IMR-90 (cell line): ENCODE results near the gene AGPAT3. TPM values are rescaled to one million over a fixed set of nuclear protein-coding genes. Genes with fewer than 3 reads are reported as not detected.

ENCODE experiments used
- ATAC-seq: fragments of 200-7000 bp; cut with Tn5 transposase; 2 replicates; pipeline ENCODE4 v1.9.1; 2020; ENCODE audit warnings: low read depth, mild to moderate bottlenecking, moderate library complexity
- BruUV-seq: library from RNA; stranded (reverse); fragments of 400-500 nt; replicated peaks from 2 replicates; lab custom pipeline; 2021; lab: Mats Ljungman, UMichigan
- CTCF ChIA-PET: fragments of 300-600 bp; formaldehyde crosslinking; extraction: SDS; loops from one replicate; lab custom pipeline; 2021; ENCODE audit warnings: antibody characterized with exemption; lab: Yijun Ruan, JAX
- POLR2A ChIA-PET: fragments of 300-600 bp; sonication (Branson Sonifier 250); formaldehyde crosslinking; loops from one replicate; lab custom pipeline; 2022; ENCODE audit warnings: antibody characterized with exemption; ENCODE audit not compliant: unreplicated experiment; lab: Charles Lee
- DNase-seq: peaks from one replicate; pipeline ENCODE4 v3.0.0; 2013
- H2AFZ ChIP-seq: replicated peaks from 2 replicates; pipeline ENCODE3; 2013; ENCODE audit warnings: low read length, mild to moderate bottlenecking; ENCODE audit not compliant: poor library complexity
- H2AK5ac ChIP-seq: 2 replicates; pipeline ENCODE4 v1.6.1; 2013; ENCODE audit warnings: low read depth, low read length, inconsistent platforms
- H2AK9ac ChIP-seq: replicated peaks from 2 replicates; pipeline ENCODE3; 2013; ENCODE audit warnings: mild to moderate bottlenecking, low read depth, low read length, moderate library complexity; ENCODE audit not compliant: poor library complexity
- H2BK120ac ChIP-seq: 2 replicates; pipeline ENCODE4 v1.6.1; 2013; ENCODE audit warnings: low read depth, low read length, inconsistent platforms
- H2BK15ac ChIP-seq: 3 replicates; pipeline ENCODE4 v1.6.1; 2013; ENCODE audit warnings: low read depth, low read length, inconsistent platforms
- H2BK20ac ChIP-seq: 2 replicates; pipeline ENCODE4 v1.6.1; 2013; ENCODE audit warnings: low read depth, mild to moderate bottlenecking, inconsistent platforms, low read length, moderate library complexity
- H2BK5ac ChIP-seq: 2 replicates; pipeline ENCODE4 v1.6.1; 2013; ENCODE audit warnings: mild to moderate bottlenecking, low read depth, low read length, inconsistent platforms; ENCODE audit not compliant: poor library complexity, severe bottlenecking
- H3K14ac ChIP-seq: replicated peaks from 2 replicates; pipeline ENCODE4 v1.6.1; 2013; ENCODE audit warnings: low read depth, low read length, inconsistent platforms
- H3K18ac ChIP-seq: 2 replicates; pipeline ENCODE4 v1.6.1; 2013; ENCODE audit warnings: low read depth, low read length, control low read depth
- H3K23ac ChIP-seq: 2 replicates; pipeline ENCODE4 v1.6.1; 2013; ENCODE audit warnings: low read depth, low read length, inconsistent platforms
- H3K27ac ChIP-seq: 2 replicates; pipeline ENCODE4 v1.5.1; 2013; ENCODE audit warnings: mild to moderate bottlenecking, control low read depth, low read length; ENCODE audit not compliant: insufficient read depth
- H3K27me3 ChIP-seq: 2 replicates; pipeline ENCODE4 v1.6.1; 2013; ENCODE audit warnings: low read length; ENCODE audit not compliant: control insufficient read depth, insufficient read depth
- H3K36me3 ChIP-seq: 2 replicates; pipeline ENCODE4 v1.6.1; 2013; ENCODE audit warnings: low read length, mixed read lengths; ENCODE audit not compliant: control insufficient read depth, insufficient read depth
- H3K4ac ChIP-seq: 2 replicates; pipeline ENCODE4 v1.6.1; 2013; ENCODE audit warnings: low read depth, low read length, inconsistent platforms
- H3K4me1 ChIP-seq: 2 replicates; pipeline ENCODE4 v1.6.1; 2013; ENCODE audit warnings: low read length, mixed read lengths; ENCODE audit not compliant: control insufficient read depth, insufficient read depth
- H3K4me2 ChIP-seq: 2 replicates; pipeline ENCODE4 v1.6.1; 2013; ENCODE audit warnings: low read depth, mild to moderate bottlenecking, control low read depth, low read length, moderate library complexity
- H3K4me3 ChIP-seq: 2 replicates; pipeline ENCODE4 v1.5.1; 2013; ENCODE audit warnings: low read depth, mild to moderate bottlenecking, control low read depth, low read length, moderate library complexity; ENCODE audit not compliant: insufficient read depth
- H3K56ac ChIP-seq: 2 replicates; pipeline ENCODE4 v1.6.1; 2013; ENCODE audit warnings: low read length, inconsistent platforms; ENCODE audit not compliant: insufficient read depth; ENCODE audit errors: extremely low read depth
- H3K79me1 ChIP-seq, 2 experiments: 2 replicates each; pipeline ENCODE4 v1.6.1; 2013; ENCODE audit warnings: low read length in 2 of 2, inconsistent platforms in 1 of 2, low read depth in 1 of 2
- H3K9ac ChIP-seq: 2 replicates; pipeline ENCODE4 v1.6.1; 2013; ENCODE audit warnings: low read depth, low read length, control low read depth
- H3K9me1 ChIP-seq: 2 replicates; pipeline ENCODE4 v1.6.1; 2013; ENCODE audit warnings: low read length, inconsistent platforms; ENCODE audit not compliant: insufficient read depth
- H3K9me3 ChIP-seq: 2 replicates; pipeline ENCODE4 v1.6.1; 2013; ENCODE audit warnings: low read length; ENCODE audit not compliant: control insufficient read depth, insufficient read depth
- H4K20me1 ChIP-seq: 2 replicates; pipeline ENCODE4 v1.6.1; 2013; ENCODE audit warnings: low read length, inconsistent platforms; ENCODE audit not compliant: insufficient read depth
- H4K5ac ChIP-seq: 2 replicates; pipeline ENCODE4 v1.6.1; 2013; ENCODE audit warnings: mild to moderate bottlenecking, low read depth, low read length, control low read depth
- H4K8ac ChIP-seq, 2 experiments: 2 replicates each; pipeline ENCODE4 v1.6.1; 2013; ENCODE audit warnings: low read depth in 2 of 2, low read length in 2 of 2, control low read depth in 1 of 2, inconsistent platforms in 1 of 2
- H4K91ac ChIP-seq: 2 replicates; pipeline ENCODE4 v1.6.1; 2013; ENCODE audit warnings: low read depth, low read length, inconsistent platforms; ENCODE audit not compliant: insufficient read depth
- BHLHE40 ChIP-seq: fragments of 150-350 bp; IDR thresholded peaks from 2 replicates; pipeline ENCODE4 v1.6.1; 2016; ENCODE audit warnings: mild to moderate bottlenecking, low read depth, low read length
- MXI1 ChIP-seq: IDR thresholded peaks from 2 replicates; pipeline ENCODE4 v1.6.1; 2012; ENCODE audit warnings: low read depth, mild to moderate bottlenecking, low read length, moderate library complexity, borderline replicate concordance
- POLR2A ChIP-seq: IDR thresholded peaks from 2 replicates; pipeline ENCODE4 v1.6.1; 2012; ENCODE audit warnings: mild to moderate bottlenecking, low read depth, low read length
- RAD21 ChIP-seq: IDR thresholded peaks from 2 replicates; pipeline ENCODE4 v1.6.1; 2012; ENCODE audit warnings: low read length, improper control_type of control experiment
- SMC3 ChIP-seq: fragments of 150-350 bp; IDR thresholded peaks from 2 replicates; pipeline ENCODE4 v1.6.1; 2016; ENCODE audit warnings: low read depth, mild to moderate bottlenecking, antibody characterized with exemption, low read length, moderate library complexity
- WGBS, 2 experiments: methylation state at CpG; one replicate each; pipeline versions ENCODE4 v1.1.5 to v1.1.7; 2013; ENCODE audit warnings: missing lambda C conversion rate in 2 of 2; ENCODE audit not compliant: insufficient read length in 1 of 2; ENCODE audit errors: extremely low coverage in 2 of 2; 5-methylcytosine and 5-hydroxymethylcytosine counted together
- dilution Hi-C: fragments of 300-500 bp; cut with HindIII; formaldehyde crosslinking; loops from one replicate; pipeline ENCODE4 v1.14.3; 2018; ENCODE audit warnings: low sequenced_read_pairs; ENCODE audit not compliant: unreplicated experiment
- in situ Hi-C: fragments of 300-500 bp; cut with MboI; formaldehyde crosslinking; loops from 3 replicates; pipeline ENCODE4 v1.14.3; 2019; ENCODE audit warnings: low sequenced_read_pairs, inconsistent platforms, mixed read lengths
- intact Hi-C: fragments of 100-400 bp; cut with micrococcal nuclease; formaldehyde crosslinking; loops from 2 replicates; pipeline ENCODE4 v1.10.0; 2022
- polyA plus RNA-seq, 3 experiments: library from polyadenylated mRNA; depleted of rRNA; stranded (reverse); fragments of >200 nt; gene quantifications; 2 replicates each; pipeline ENCODE4 v1.2.3, GENCODE V29; 2012; ENCODE audit warnings: low replicate concordance in 1 of 3
- total RNA-seq: library from RNA; depleted of rRNA; stranded (reverse); fragments of >200 nt; gene quantifications from 2 replicates; pipeline ENCODE4 v1.2.3, GENCODE V29; 2012
- TF ChIP-seq, protein P1 (sequence below): conservative IDR thresholded peaks from 2 replicates; pipeline ENCODE4 v1.5.1; 2012; ENCODE audit warnings: mild to moderate bottlenecking, low read depth, low read length, improper control_type of control experiment
- TF ChIP-seq, protein P2 (sequence below): fragments of 150-350 bp; IDR thresholded peaks from 2 replicates; pipeline ENCODE4 v1.6.1; 2016; ENCODE audit warnings: low read depth, mild to moderate bottlenecking, low read length, moderate library complexity, borderline replicate concordance

AGPAT3 gene
- total and polyA plus RNA-seq, 2 of the 4 experiments (the other 2 are of a cell fraction) = 27.1 to 38.7 TPM

DNA sequence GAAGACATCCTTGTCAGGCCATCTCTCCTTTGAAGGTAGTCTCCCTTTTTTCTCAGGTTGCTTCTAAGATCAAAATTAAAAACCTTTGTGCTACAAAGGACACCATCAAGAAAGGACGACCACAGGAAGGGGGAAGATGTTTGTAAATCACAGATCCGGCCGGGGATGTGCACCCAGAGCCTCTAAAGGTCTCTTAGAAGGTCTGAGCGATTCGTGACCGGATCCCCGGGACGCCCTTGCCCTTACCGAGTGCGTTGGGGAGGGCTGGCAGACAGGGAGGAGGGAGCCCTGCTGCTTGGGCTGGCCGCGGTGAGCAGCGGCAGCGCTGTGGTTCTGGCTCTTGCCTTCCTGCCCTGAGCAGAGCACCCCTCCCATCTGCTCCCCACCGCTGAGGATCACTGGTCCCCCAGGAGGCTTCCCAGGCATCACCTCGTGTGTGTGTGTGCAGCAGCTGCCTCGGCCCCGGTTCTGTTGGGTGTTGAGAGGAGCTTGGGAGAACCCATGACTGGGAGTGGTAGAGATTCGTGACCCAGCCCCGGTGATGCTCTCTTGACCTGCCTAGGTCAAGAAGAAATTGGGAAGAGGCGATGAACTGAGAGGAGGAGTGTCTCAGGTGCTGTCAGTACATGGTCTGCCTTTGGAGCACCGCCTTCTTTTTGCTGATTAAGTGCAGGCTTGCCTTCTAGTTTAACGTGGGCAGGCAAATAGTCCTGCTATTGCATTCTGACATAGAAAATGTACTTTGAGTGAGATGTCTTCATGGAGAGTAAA, 34.5 kb downstream of the AGPAT3 start:
- no peak for ATAC-seq
- 90% methylated on average over 6 of the region's 23 CpGs; no CpG with 5 or more reads in 1 of the 2 experiments for WGBS, 2 experiments
- Histone ChIP-seq H2AFZ (no peak overlapping the region), H4K91ac (no peak overlapping the region), H4K20me1 (peaks cover 54% of the 10 kb centered on the region), H2AK5ac (no peak overlapping the region), H4K8ac (no peak overlapping the region), H3K4ac (no peak overlapping the region), H3K4me1 (no peaks in the 10 kb centered on the region; the same call in 1 of the 2 replicates), H3K9me3 (no peaks in the 10 kb centered on the region), H3K4me2 (no peak overlapping the region), H3K27me3 (no peaks in the 10 kb centered on the region), H3K9me1 (peaks cover 14% of the 10 kb centered on the region), H2BK15ac (no peak overlapping the region), H2BK5ac (no peak overlapping the region), H3K18ac (no peak overlapping the region), H2AK9ac (no peak overlapping the region), H3K4me3 (no peak overlapping the region), H2BK20ac (no peak overlapping the region), H4K5ac (no peak overlapping the region), H3K9ac (no peak overlapping the region), H3K14ac (no peak overlapping the region), H3K23ac (no peak overlapping the region), H2BK120ac (no peak overlapping the region), H3K27ac (no peak overlapping the region), H3K79me1 (peaks cover 37 to 58% of the 10 kb centered on the region in 2 experiments), H3K56ac (no peak overlapping the region), H3K36me3 (peaks cover 12% of the 10 kb centered on the region)
- POLR2A ChIA-PET = no interaction called here
- dilution Hi-C loops = no loop called here
- DNase-seq = no peak
- CTCF ChIA-PET = no interaction called here
- intact Hi-C loops = no loop called here
- TF ChIP-seq MXI1 = no peak
- no peak for TF ChIP-seq BHLHE40
- TF ChIP-seq, protein P1, sequence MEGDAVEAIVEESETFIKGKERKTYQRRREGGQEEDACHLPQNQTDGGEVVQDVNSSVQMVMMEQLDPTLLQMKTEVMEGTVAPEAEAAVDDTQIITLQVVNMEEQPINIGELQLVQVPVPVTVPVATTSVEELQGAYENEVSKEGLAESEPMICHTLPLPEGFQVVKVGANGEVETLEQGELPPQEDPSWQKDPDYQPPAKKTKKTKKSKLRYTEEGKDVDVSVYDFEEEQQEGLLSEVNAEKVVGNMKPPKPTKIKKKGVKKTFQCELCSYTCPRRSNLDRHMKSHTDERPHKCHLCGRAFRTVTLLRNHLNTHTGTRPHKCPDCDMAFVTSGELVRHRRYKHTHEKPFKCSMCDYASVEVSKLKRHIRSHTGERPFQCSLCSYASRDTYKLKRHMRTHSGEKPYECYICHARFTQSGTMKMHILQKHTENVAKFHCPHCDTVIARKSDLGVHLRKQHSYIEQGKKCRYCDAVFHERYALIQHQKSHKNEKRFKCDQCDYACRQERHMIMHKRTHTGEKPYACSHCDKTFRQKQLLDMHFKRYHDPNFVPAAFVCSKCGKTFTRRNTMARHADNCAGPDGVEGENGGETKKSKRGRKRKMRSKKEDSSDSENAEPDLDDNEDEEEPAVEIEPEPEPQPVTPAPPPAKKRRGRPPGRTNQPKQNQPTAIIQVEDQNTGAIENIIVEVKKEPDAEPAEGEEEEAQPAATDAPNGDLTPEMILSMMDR = no peak
- no peak for TF ChIP-seq SMC3
- no peak for TF ChIP-seq POLR2A
- TF ChIP-seq, protein P2, sequence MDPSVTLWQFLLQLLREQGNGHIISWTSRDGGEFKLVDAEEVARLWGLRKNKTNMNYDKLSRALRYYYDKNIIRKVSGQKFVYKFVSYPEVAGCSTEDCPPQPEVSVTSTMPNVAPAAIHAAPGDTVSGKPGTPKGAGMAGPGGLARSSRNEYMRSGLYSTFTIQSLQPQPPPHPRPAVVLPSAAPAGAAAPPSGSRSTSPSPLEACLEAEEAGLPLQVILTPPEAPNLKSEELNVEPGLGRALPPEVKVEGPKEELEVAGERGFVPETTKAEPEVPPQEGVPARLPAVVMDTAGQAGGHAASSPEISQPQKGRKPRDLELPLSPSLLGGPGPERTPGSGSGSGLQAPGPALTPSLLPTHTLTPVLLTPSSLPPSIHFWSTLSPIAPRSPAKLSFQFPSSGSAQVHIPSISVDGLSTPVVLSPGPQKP = no peak
- no peak for TF ChIP-seq RAD21
- no TSS peak for BruUV-seq
- in situ Hi-C loops = no loop called here
